Mucosa of descending colon (tissue), 3 donors: ENCODE measurements around the gene LYRM7. TPM values are rescaled to one million over a fixed set of nuclear protein-coding genes. Genes with fewer than 3 reads are reported as not detected.

Experiments
- ATAC-seq: fragments of 200-7000 bp; cut with Tn5 transposase; one replicate; pipeline ENCODE4 v1.9.1; 2020; ENCODE audit warnings: mild to moderate bottlenecking, moderate library complexity
- DNase-seq, 3 donors: peaks; one replicate each; pipeline ENCODE4 v3.0.0-alpha.2; 2020
- H3K36me3 ChIP-seq: fragments of 200-600 bp; one replicate; pipeline ENCODE4 v1.8.0; 2021; ENCODE audit warnings: low read depth, mild to moderate bottlenecking
- H3K4me1 ChIP-seq: fragments of 200-600 bp; one replicate; pipeline ENCODE4 v1.8.0; 2021; ENCODE audit warnings: low read depth, mild to moderate bottlenecking
- H3K4me3 ChIP-seq: fragments of 200-600 bp; one replicate; pipeline ENCODE4 v1.8.0; 2021; ENCODE audit warnings: mild to moderate bottlenecking
- H3K9me3 ChIP-seq: fragments of 200-600 bp; one replicate; pipeline ENCODE4 v1.8.0; 2021; ENCODE audit warnings: mild to moderate bottlenecking
- CTCF ChIP-seq: fragments of 200-600 bp; IDR thresholded peaks from one replicate; pipeline ENCODE4 v1.8.0; 2022; ENCODE audit warnings: antibody characterized with exemption, mild to moderate bottlenecking
- intact Hi-C, 2 donors: fragments of 100-400 bp; cut with DNase I in 1 of 2; cut with micrococcal nuclease in 1 of 2; formaldehyde crosslinking; loops; one replicate each; pipeline versions ENCODE4 v1.11.0 to v1.11.1; 2022; cut with DNase I, micrococcal nuclease
- total RNA-seq, 3 donors: library from RNA; stranded (reverse); fragmentation: NEBNext Ultra II Directional in 2 of 3; extraction: Animal tissue kit (Norgen Biotek cat#: 25700) in 2 of 3; gene quantifications; one replicate each; pipeline versions ENCODE4 v1.2.1 to v1.2.4, GENCODE V29; 2021 to 2023
- donor health status: DM: no; HTN: no; CAD: no; lungs with moderate emphysema.
- donor health status: DM: no; HTN: no; CAD: no.
- donor health status: DM: no; HTN: yes; CAD: no.

The LYRM7 gene
- total RNA-seq, 3 donors from 2014 or later = 11.2 to 12.9 (median 11.7) TPM

GRCh38 chr5:131222731-131223130 is 52.0 kb downstream of the LYRM7 start:
- no peak for TF ChIP-seq CTCF
- Histone ChIP-seq H3K9me3 (no peaks in the 10 kb centered on the region), H3K36me3 (no peaks in the 10 kb centered on the region), H3K4me1 (peaks cover 16% of the 10 kb centered on the region), H3K4me3 (no peak overlapping the region)
- DNase-seq (no peak), ATAC-seq (no peak)
- intact Hi-C loops = no loop called here

DNA sequence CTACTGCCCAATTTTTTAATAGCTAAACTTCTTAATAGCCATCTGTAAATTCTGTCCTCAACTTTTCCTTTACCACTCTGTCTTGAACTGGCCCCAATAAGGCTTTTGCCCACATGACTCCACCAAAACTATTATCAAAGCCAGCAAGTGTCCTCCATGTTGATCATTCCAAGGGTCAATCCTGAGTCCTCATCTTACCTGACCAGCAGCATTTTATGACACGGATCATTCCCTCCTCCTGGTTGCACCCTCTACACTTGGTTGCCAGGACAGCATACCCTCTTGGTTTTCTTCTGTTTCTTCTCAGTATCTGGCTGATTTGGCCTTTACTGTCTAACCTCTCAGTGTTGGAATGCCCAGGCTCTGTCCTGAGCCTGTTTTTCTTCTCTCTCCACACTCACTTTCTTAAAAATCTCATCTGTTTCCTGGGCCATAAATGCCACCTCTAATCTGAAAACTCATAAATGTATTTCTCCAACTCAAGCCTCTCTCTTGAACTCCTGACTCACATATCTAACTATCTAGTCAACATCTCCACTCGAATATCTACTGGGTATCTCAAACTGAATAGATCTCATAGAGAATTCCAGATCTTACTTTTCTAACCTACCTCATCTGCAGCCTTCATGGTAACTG is 53.1 kb downstream of the LYRM7 start:
- Histone ChIP-seq H3K9me3 (no peaks in the 10 kb centered on the region), H3K4me1 (peaks cover 19% of the 10 kb centered on the region), H3K4me3 (no peak overlapping the region), H3K36me3 (no peaks in the 10 kb centered on the region)
- ATAC-seq (peak; percentile 35), DNase-seq (no peak)
- no peak for TF ChIP-seq CTCF
- intact Hi-C loops = loop anchor here in 1 of 2 donors (2.0 kb wide), 1 partner anchor 59 kb away; the partner anchor contains the start of gene HINT1

GRCh38 chr5:131224387-131225201 is 53.9 kb downstream of the LYRM7 start:
- DNase-seq = peak; percentile 56 to 62 (median 61)
- intact Hi-C loops = loop anchor here in 1 of 2 donors (2.0 kb wide), 1 partner anchor 60 kb away; the partner anchor contains the start of gene HINT1
- no peaks in the 10 kb centered on the region for H3K9me3 ChIP-seq
- TF ChIP-seq CTCF = no peak
- peaks cover 19% of the 10 kb centered on the region for H3K4me1 ChIP-seq
- H3K36me3 ChIP-seq = no peaks in the 10 kb centered on the region
- ATAC-seq = peak; percentile 68
- H3K4me3 ChIP-seq = no peak overlapping the region

DNA sequence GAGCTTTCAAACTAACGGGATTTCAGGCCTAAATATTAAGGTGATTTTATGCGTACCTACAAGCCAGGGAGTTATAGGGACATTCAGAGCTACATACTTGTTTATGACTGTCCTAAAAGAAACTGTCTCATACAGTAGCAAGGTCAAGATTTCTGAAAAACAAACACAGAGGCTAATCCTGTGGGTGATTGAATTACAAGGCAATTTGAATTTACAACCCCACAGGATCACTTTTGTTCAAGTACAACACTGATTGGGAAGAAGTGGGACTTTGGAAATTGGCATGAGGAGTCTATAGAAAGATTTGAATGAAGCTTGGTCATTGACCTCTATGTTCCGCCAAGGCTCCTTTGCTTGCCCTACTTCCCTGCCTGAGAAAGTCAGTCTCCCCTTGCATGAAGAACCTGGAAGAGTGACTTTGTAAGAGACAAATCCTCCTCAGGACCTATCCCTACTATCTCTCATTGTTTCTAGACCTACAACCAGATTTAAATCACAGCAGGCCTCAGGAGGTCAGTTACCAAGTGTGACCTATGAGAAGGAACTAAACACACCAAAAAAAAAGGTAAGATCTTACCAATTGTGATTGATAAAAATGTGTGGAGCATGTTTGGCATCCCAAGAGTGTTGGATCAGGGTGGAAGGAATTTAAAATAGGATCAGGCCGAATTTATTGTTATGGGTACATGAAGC is 54.7 kb downstream of the LYRM7 start:
- no peaks in the 10 kb centered on the region for H3K36me3 ChIP-seq
- no peaks in the 10 kb centered on the region for H3K9me3 ChIP-seq
- intact Hi-C loops = loop anchor here in 1 of 2 donors (2.0 kb wide), 1 partner anchor 61 kb away; the partner anchor contains the start of gene HINT1
- no peak for TF ChIP-seq CTCF
- peaks cover 19% of the 10 kb centered on the region for H3K4me1 ChIP-seq
- H3K4me3 ChIP-seq = no peak overlapping the region
- DNase-seq (no peak), ATAC-seq (peak; percentile 74)

- Histone ChIP-seq H3K4me3 (no peak overlapping the region), H3K4me1 (peaks cover 19% of the 10 kb centered on the region), H3K36me3 (no peaks in the 10 kb centered on the region), H3K9me3 (no peaks in the 10 kb centered on the region)
- ATAC-seq (no peak), DNase-seq (no peak)
- TF ChIP-seq CTCF = no peak
- intact Hi-C loops = no loop called here
Measured at GRCh38 chr5:131226899-131227298, 56.2 kb downstream of the LYRM7 start.
